Measurements from ENCODE around the gene UBAC1. TPM values are rescaled to one million over a fixed set of nuclear protein-coding genes. Genes with fewer than 3 reads are reported as not detected.

Gene UBAC1
- total RNA-seq, 1 experiment from 2014 or later: 54.8 TPM

GRCh38 chr9:135959814-135960213 lies 1.4 kb downstream of the UBAC1 start:
- TSS peak; percentile 41 for BruUV-seq (replicated peaks)
- peak overlapping the region; percentile 87 for H3K4me2 ChIP-seq (ENCODE audit: low read length)
- H3K9me2 ChIP-seq (ENCODE audit: insufficient read depth): no peaks in the 10 kb centered on the region
- CTCF ChIA-PET: no interaction called here
- no peaks in the 10 kb centered on the region for H3K9me3 ChIP-seq (ENCODE audit: control insufficient read depth in 1 of 2, insufficient read depth in 1 of 2, low read depth in 1 of 2, low read length in 2 of 2)
- intact Hi-C loops (cut with micrococcal nuclease): loop anchor here (10.0 kb wide), 5 partner anchors 95 to 875 kb away; partner anchors contain the start of gene OLFM1
- TF ChIP-seq REST (IDR thresholded peaks at IDR 0.05; ENCODE audit: low read depth): no peak
- TF ChIP-seq ZFX (IDR thresholded peaks at IDR 0.05): no peak
- no peak for TF ChIP-seq CBX3 (IDR thresholded peaks at IDR 0.05; ENCODE audit: low read depth)
- no peak for TF ChIP-seq SRF (IDR thresholded peaks at IDR 0.05; ENCODE audit: low read depth)
- TF ChIP-seq FOSL1 (IDR thresholded peaks at IDR 0.05; ENCODE audit: low read depth): no peak
- no peak for TF ChIP-seq RAD21 (IDR thresholded peaks at IDR 0.05; ENCODE audit: low read depth)
- peaks cover 15 to 22% of the 10 kb centered on the region in 2 experiments for H3K4me1 ChIP-seq (ENCODE audit: control insufficient read depth in 1 of 2, insufficient read depth in 2 of 2, low read length in 2 of 2)
- no peak for ATAC-seq
- H3K36me3 ChIP-seq (ENCODE audit: control insufficient read depth in 1 of 2, insufficient read depth in 2 of 2, low read length in 2 of 2): peaks cover 0 to 4% of the 10 kb centered on the region in 2 experiments; a peak in 1 of 4 replicates
- H3K27me3 ChIP-seq (ENCODE audit: insufficient read depth, low read length): no peaks in the 10 kb centered on the region
- H4K20me1 ChIP-seq (ENCODE audit: insufficient read depth): no peaks in the 10 kb centered on the region
- DNase-seq (ENCODE audit: low read depth, low spot score): no peak
- no peak overlapping the region for H3K27ac ChIP-seq (ENCODE audit: low read depth, low read length)
- H3K9ac ChIP-seq (ENCODE audit: low read length): peak overlapping the region; percentile 92
- peaks cover 58% of the 10 kb centered on the region for H3K79me2 ChIP-seq (ENCODE audit: insufficient read depth, low read length)
- RAD21 ChIA-PET (ENCODE audit: low non-redundant PET in 1 of 2, low total read pairs in 2 of 2, uncharacterized antibody in 2 of 2, unreplicated experiment in 2 of 2): no interaction called here
- POLR2A ChIA-PET: no interaction called here
- H2AFZ ChIP-seq (ENCODE audit: low read depth, low read length, poor library complexity, severe bottlenecking): no peak overlapping the region
- H3K4me3 ChIP-seq (replicated peaks in 1 of 2; ENCODE audit: low read depth in 1 of 2, low read length in 2 of 2): peak overlapping the region; percentile 91 to 98

GRCh38 chr9:135958485-135958884 lies 2.7 kb downstream of the UBAC1 start:
- ATAC-seq (no peak), DNase-seq (ENCODE audit: low read depth, low spot score) (no peak)
- no peaks in the 10 kb centered on the region for H4K20me1 ChIP-seq (ENCODE audit: insufficient read depth)
- no peak for TF ChIP-seq SIN3A (IDR thresholded peaks at IDR 0.05; ENCODE audit: low read depth)
- no peak for TF ChIP-seq ZBTB33 (IDR thresholded peaks at IDR 0.05; ENCODE audit: extremely low read depth, insufficient replicate concordance, low read length)
- TF ChIP-seq YY1 (IDR thresholded peaks at IDR 0.05; ENCODE audit: extremely low read depth, insufficient replicate concordance, low read depth, low read length): no peak
- TF ChIP-seq REST (IDR thresholded peaks at IDR 0.05; ENCODE audit: low read depth): no peak
- TF ChIP-seq JUND (IDR thresholded peaks at IDR 0.05): no peak
- H3K36me3 ChIP-seq (ENCODE audit: control insufficient read depth in 1 of 2, insufficient read depth in 2 of 2, low read length in 2 of 2): peaks cover 2 to 11% of the 10 kb centered on the region in 2 experiments; a peak in 2 of 4 replicates
- ChIA-PET RAD21 (ENCODE audit: low non-redundant PET in 1 of 2, low total read pairs in 2 of 2, uncharacterized antibody in 2 of 2, unreplicated experiment in 2 of 2) (no interaction called here), POLR2A (no interaction called here), CTCF (no interaction called here)
- no peaks in the 10 kb centered on the region for H3K27me3 ChIP-seq (ENCODE audit: insufficient read depth, low read length)
- H3K4me1 ChIP-seq (ENCODE audit: control insufficient read depth in 1 of 2, insufficient read depth in 2 of 2, low read length in 2 of 2): peaks cover 15 to 22% of the 10 kb centered on the region in 2 experiments
- no peaks in the 10 kb centered on the region for H3K9me3 ChIP-seq (ENCODE audit: control insufficient read depth in 1 of 2, insufficient read depth in 1 of 2, low read depth in 1 of 2, low read length in 2 of 2)
- H3K9ac ChIP-seq (ENCODE audit: low read length): no peak overlapping the region
- no peak overlapping the region for H3K4me3 ChIP-seq (replicated peaks in 1 of 2; ENCODE audit: low read depth in 1 of 2, low read length in 2 of 2)
- H3K27ac ChIP-seq (ENCODE audit: low read depth, low read length): no peak overlapping the region
- no peak overlapping the region for H3K4me2 ChIP-seq (ENCODE audit: low read length)
- no peak overlapping the region for H2AFZ ChIP-seq (ENCODE audit: low read depth, low read length, poor library complexity, severe bottlenecking)
- H3K9me2 ChIP-seq (ENCODE audit: insufficient read depth): no peaks in the 10 kb centered on the region
- peaks cover 61% of the 10 kb centered on the region for H3K79me2 ChIP-seq (ENCODE audit: insufficient read depth, low read length)
- intact Hi-C loops (cut with micrococcal nuclease): loop anchor here (10.0 kb wide), 1 partner anchor 94 kb away; no protein-coding TSS in a partner anchor
- BruUV-seq (replicated peaks): no TSS peak
